SK-N-MC (cell line): ENCODE data around the gene IGLON5.

Experiments used
- DNase-seq: peaks from one replicate; pipeline ENCODE4 v3.0.0-alpha.2; 2011; ENCODE audit warnings: low read depth, low spot score
- H3K27ac ChIP-seq: fragments of 200-600 bp; sonication (generic); 2 replicates; pipeline ENCODE4 v1.5.1; 2016; ENCODE audit warnings: mixed run types
- H3K36me3 ChIP-seq: fragments of 200-600 bp; sonication (generic); 2 replicates; pipeline ENCODE4 v1.6.1; 2017; ENCODE audit warnings: antibody characterized with exemption, low read length, mixed read lengths; ENCODE audit not compliant: insufficient read depth
- H3K4me3 ChIP-seq: fragments of 200-600 bp; sonication (generic); 2 replicates; pipeline ENCODE4 v1.5.1; 2016
- H3K9ac ChIP-seq: fragments of 200-600 bp; sonication (generic); 2 replicates; pipeline ENCODE4 v1.8.0; 2017; ENCODE audit warnings: mixed run types, mixed read lengths; ENCODE audit not compliant: insufficient read length
- H3K9me3 ChIP-seq: fragments of 200-600 bp; sonication (generic); 2 replicates; pipeline ENCODE4 v1.6.1; 2017; ENCODE audit warnings: low read depth, mild to moderate bottlenecking, antibody characterized with exemption, low read length, moderate library complexity, mixed read lengths
- EZH2 ChIP-seq: fragments of 200-600 bp; sonication (generic); IDR thresholded peaks from one replicate; pipeline ENCODE4 v1.6.1; 2017; ENCODE audit warnings: antibody characterized with exemption
- FOXP2 ChIP-seq: optimal IDR thresholded peaks from 2 replicates; pipeline ENCODE3; 2011; ENCODE audit warnings: mild to moderate bottlenecking, moderate library complexity; ENCODE audit not compliant: insufficient read depth; ENCODE audit errors: extremely low read length, control extremely low read depth
- POLR2AphosphoS5 ChIP-seq: IDR thresholded peaks from 2 replicates; pipeline ENCODE4 v1.6.1; 2012; ENCODE audit warnings: mild to moderate bottlenecking, low read depth, low read length, borderline replicate concordance

Gene IGLON5

GRCh38 chr19:51323481-51324166 is 12.2 kb downstream of the IGLON5 start:
- Histone ChIP-seq H3K36me3 (no peaks in the 10 kb centered on the region), H3K9ac (no peak overlapping the region), H3K4me3 (no peak overlapping the region), H3K9me3 (no peaks in the 10 kb centered on the region), H3K27ac (no peak overlapping the region)
- TF ChIP-seq POLR2AphosphoS5: no peak
- no peak for TF ChIP-seq EZH2
- no peak for TF ChIP-seq FOXP2
- no peak for DNase-seq

GRCh38 chr19:51324167-51324481 is 12.7 kb downstream of the IGLON5 start:
- H3K36me3 ChIP-seq: no peaks in the 10 kb centered on the region
- H3K9ac ChIP-seq: no peak overlapping the region
- H3K9me3 ChIP-seq: no peaks in the 10 kb centered on the region
- no peak for DNase-seq
- no peak overlapping the region for H3K4me3 ChIP-seq
- no peak overlapping the region for H3K27ac ChIP-seq
- TF ChIP-seq POLR2AphosphoS5: no peak
- no peak for TF ChIP-seq FOXP2
- TF ChIP-seq EZH2: no peak

- DNase-seq: no peak
- H3K9ac ChIP-seq: no peak overlapping the region
- H3K4me3 ChIP-seq: no peak overlapping the region
- H3K27ac ChIP-seq: no peak overlapping the region
- no peaks in the 10 kb centered on the region for H3K9me3 ChIP-seq
- no peaks in the 10 kb centered on the region for H3K36me3 ChIP-seq
- TF ChIP-seq FOXP2 (no peak), EZH2 (no peak), POLR2AphosphoS5 (no peak)
Measured at GRCh38 chr19:51325161-51325976, 13.9 kb downstream of the IGLON5 start.

GRCh38 chr19:51326216-51327065 is 15.0 kb downstream of the IGLON5 start:
- no peak for TF ChIP-seq POLR2AphosphoS5
- no peak overlapping the region for H3K9ac ChIP-seq
- DNase-seq: no peak
- no peaks in the 10 kb centered on the region for H3K9me3 ChIP-seq
- H3K36me3 ChIP-seq: no peaks in the 10 kb centered on the region
- H3K27ac ChIP-seq: no peak overlapping the region
- no peak overlapping the region for H3K4me3 ChIP-seq

- Histone ChIP-seq H3K4me3 (0 out of 2 replicates have a peak overlapping the region, but pooled peaks have one; percentile 38), H3K36me3 (no peaks in the 10 kb centered on the region), H3K9me3 (no peaks in the 10 kb centered on the region), H3K9ac (no peak overlapping the region), H3K27ac (no peak overlapping the region)
- TF ChIP-seq FOXP2: no peak
- no peak for TF ChIP-seq EZH2
- TF ChIP-seq POLR2AphosphoS5: no peak
- DNase-seq: no peak
Measured at GRCh38 chr19:51327066-51328001, 15.9 kb downstream of the IGLON5 start.

GRCh38 chr19:51329411-51329810 is 18.0 kb downstream of the IGLON5 start:
- Histone ChIP-seq H3K36me3 (no peaks in the 10 kb centered on the region), H3K9me3 (no peaks in the 10 kb centered on the region), H3K4me3 (no peak overlapping the region), H3K27ac (no peak overlapping the region), H3K9ac (no peak overlapping the region)
- DNase-seq: no peak
- TF ChIP-seq POLR2AphosphoS5 (no peak), EZH2 (no peak), FOXP2 (no peak)

GRCh38 chr19:51330366-51330765 is 18.9 kb downstream of the IGLON5 start:
- DNase-seq: no peak
- TF ChIP-seq FOXP2 (no peak), EZH2 (no peak), POLR2AphosphoS5 (no peak)

More at GRCh38 chr19:51330366-51330765, 18.9 kb downstream of the IGLON5 start:
- H3K4me3 ChIP-seq: no peak overlapping the region
- H3K9me3 ChIP-seq: no peaks in the 10 kb centered on the region
- no peaks in the 10 kb centered on the region for H3K36me3 ChIP-seq
- no peak overlapping the region for H3K27ac ChIP-seq
- H3K9ac ChIP-seq: no peak overlapping the region
